GM19328 (cell line): ENCODE measurements around the gene NIPAL3.
"Not testable (repeated sequence)": the region's sequence is repeated elsewhere in the genome, so short reads cannot be mapped to it uniquely, and the experiment has no call there.

Experiments used
- ATAC-seq: cut with Tn5 transposase; IDR thresholded peaks from one replicate; pipeline ENCODE4 v1.9.1; 2021; ENCODE audit warnings: mild to moderate bottlenecking, moderate library complexity; ENCODE audit not compliant: unreplicated experiment

The NIPAL3 gene

DNA sequence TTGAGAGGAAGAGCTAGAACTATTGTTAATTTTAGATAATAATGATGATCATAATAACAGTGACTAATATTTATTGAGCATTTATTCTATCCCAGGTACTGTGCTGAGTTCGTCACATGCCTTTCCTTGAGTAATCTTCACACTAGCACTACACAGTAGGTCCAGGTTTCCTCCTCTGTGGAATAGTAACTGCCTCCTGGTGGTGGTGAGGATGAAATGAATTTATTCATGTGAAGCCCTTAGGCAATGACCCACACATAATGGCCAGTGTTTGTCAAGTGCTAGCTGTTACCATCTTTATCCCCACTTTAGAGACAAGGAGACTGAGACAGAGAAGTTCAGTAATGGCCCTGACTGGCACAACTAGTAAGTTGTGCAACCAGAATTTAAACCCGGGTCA lies 5.9 kb downstream of the NIPAL3 start:
- no peak for ATAC-seq

DNA sequence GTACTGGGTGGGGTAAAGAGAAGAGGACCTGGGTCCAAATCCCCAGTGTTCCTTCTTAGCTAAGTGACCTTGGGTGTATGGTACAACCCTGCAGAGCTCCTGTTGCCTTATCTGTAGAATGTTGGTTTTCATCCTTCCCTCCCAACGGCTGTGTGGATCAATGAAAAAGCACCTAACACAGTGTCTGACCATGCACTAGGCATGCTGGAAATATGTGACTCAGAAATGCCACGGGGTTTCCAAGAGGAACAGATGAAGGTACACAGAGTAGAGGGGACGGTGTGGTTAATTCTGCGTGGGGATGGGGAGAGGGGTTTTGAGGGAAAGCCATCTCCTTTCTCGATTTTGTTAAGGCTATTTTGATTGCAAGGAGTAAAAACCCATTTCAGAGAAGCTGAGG lies 8.6 kb downstream of the NIPAL3 start:
- no peak for ATAC-seq

GRCh38 chr1:24424990-24425389 lies 9.4 kb downstream of the NIPAL3 start:
- no peak for ATAC-seq

DNA sequence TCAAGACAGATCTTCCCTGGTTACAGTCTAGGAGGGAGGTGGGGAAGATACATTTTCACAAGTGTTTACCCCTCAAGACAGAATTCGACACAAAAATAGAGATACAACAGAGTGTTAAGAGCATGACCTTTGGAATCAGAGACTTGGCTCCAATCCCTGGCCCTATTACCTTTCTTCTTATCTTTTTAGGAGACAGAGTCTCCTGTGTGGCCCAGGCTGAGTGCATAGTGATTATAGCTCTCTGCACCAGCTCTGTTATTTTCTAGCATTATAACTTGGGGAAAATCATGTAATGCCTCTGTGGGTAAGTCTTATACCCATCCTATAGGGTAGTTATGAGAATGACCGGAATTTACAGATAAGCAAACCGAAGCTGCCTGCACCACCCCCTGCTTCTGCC lies 9.8 kb downstream of the NIPAL3 start:
- no peak for ATAC-seq

DNA sequence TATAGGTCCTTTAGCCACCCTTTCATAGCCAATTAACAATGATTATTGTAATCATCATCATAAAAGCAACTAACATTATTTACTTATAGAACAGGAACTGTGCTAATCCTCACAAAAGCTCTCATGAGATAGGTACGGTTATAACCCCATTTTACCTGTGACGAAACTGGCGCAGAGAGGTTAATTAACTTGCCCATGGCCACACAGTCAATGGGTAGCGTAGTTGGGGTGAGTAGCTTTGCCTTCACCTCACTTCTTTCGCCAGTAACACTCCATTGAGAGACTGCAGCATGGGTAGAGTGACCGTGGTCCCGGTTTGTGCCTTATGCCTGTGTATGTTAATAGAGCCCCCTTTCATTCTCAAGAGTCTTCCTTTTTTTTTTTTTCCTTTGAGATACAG lies 10.3 kb downstream of the NIPAL3 start:
- no peak for ATAC-seq

DNA sequence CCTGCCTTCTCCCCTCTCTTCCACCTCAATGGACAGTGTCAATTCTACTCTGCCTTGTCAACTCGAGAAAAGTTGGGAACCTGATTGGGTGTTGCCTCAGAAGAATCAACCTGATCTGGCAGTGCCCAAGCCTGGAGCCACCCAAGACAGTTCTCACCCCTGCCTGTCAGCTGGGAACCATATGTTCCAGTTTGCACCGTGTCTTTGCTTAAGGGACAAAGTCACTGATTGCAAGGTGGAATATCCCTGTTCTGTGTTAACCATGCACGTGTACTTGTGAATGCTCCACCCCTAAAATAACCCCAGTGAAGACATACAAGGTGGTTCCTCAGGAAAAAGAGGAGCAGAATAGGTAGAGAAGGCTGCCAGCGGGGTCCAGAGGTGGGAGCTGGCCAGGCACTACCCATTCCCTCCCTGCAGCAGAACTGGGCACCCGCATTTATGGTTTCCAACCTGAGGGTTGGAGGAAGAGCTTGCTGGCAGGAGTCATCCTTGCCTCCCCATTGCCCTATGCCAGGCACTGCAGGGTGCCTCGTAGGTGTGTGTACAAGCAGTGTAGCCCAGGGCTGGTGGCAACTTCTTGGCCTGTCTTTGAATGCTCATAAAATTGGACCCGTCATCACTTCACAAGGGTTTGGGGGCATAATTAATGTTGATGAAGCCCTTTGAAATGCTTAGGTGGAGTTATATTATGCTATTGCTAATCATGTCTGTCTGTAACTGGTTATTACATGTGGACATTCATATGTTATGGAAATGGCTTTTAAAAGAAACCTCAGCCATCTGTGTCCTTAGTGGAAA lies 11.3 kb downstream of the NIPAL3 start:
- ATAC-seq = no peak

- no peak for ATAC-seq
These were observed 11.9 kb downstream of the NIPAL3 start for GRCh38 chr1:24427545-24427862.

DNA sequence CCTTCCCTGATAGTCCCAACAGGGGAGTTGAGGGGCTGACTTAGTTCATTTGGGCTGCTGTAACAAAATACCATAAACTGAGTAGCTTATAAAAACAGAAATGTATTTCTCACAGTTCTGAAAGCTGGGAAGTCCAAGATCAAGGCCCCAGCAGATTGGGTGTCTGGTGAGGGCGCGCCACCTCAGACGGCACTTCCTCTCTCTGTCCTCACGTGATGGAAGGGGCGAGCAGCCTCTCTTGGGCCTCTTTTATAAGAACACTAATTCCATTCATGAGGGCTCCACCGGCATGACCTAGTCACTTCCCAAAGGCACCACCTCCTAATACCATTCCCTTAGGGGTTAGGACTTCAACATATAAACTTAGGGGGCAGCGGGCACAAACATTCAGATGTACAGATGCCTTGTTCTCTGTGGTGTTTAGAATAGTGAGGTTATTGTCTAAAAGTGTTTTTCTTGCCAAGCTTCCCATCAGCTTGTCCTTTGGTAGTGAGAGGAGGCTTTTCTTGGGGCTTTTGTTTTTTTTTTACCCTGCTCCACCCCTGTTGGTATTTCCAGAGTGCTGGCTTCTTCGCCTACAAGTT lies 20.3 kb downstream of the NIPAL3 start:
- no peak for ATAC-seq

DNA sequence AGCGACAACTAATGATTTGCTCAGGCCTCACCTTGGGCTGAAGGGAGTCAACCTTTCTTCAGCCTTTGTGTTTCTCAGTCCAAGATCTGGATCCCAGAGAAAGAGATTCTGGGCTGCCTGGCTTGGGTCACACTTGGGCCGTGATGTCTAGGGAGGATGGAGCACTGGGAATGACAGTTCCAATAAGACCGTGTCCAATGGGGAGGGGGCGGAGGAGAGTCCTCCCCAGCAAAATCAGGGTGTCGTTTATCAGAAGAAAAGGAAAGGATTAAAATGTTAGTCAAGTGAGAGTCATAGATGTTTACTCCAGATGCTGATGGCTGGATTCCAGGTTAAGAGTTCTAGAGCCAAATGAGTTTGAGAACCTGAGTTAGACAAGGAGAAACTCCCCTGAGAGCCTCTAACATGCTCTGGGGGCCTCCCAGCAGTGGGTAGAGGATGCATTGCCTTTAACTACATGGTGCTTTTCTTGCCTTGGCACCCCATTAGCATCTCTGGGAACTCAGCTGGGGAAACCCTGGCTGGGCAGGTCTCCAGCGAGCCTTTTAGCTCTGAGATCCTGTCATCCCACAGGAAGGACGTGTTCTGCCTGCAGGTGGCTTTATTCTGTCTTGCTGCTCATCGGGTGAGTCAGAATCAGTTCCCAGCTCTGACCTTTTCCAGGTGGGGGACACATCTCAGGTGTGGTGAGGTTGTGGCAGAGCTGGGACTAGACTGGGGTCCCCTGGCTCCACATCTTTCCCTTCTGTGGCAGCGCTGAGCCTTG lies 22.2 kb downstream of the NIPAL3 start:
- ATAC-seq = no peak

DNA sequence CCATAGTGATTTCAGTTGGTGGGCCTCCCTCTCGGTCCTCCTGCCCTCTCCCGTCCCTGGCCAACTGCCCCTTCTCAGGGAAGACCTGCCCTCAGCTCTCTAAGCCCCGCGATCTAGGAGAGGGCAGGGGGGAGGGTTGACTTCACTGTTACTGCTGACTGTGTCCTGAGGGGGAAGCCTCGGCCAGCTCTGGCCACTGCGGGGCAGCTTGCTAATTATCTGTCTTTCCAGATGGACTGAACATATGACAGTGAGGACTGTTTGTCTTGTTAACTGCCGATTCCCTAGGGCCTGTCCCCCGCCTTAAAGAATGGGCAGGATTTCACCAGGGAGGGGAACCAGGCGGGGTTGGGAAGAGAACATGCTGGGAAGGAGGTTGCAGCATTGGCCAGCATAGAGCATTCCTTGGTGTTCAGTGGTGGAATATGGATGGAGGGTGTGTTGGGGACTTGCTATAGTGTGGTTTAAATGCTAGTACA lies 22.9 kb downstream of the NIPAL3 start:
- ATAC-seq = no peak

GRCh38 chr1:24440436-24440835 lies 24.8 kb downstream of the NIPAL3 start:
- ATAC-seq = no peak

DNA sequence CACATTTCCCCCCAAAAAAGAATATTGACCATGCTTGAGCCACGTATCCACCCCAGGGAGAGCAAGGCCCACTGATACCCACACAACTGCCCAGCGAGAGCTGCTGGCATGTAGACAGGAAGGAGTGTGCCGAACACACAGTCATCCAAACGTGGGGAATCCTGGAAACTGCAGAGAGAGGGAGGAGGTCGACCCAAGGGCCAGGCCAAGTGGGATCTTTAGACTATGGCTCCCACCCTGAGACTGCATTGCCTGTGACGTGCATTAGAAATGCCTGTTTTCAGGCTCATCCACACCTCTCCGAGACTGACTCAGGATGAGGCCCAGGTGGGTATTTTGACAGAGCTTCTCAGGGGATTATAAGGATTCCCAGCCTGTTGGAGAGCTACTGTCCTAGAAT lies 25.9 kb downstream of the NIPAL3 start:
- no peak for ATAC-seq

GRCh38 chr1:24441996-24442668 lies 26.5 kb downstream of the NIPAL3 start:
- ATAC-seq = no peak

DNA sequence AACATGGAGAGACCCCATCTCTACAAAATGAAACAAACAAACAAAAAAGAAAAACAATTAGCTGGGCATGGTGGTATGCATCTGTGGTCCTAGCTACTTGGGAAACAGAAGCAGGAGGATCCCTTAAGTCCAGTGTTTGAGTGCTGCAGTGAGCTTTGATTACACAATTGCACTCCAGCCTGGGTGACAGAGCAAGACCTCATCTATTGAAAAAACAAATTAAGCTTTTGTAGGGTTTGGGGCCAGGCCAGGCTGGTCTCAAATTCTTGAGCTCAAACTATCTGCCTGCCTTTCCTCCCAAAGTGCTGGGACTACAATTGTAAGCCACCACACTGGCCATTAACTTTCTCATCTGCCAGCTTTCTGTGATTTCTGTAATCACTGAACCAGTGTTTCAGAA lies 27.2 kb downstream of the NIPAL3 start:
- no peak for ATAC-seq

- ATAC-seq = no peak
These were observed 27.6 kb downstream of the NIPAL3 start for GRCh38 chr1:24443241-24443656.

DNA sequence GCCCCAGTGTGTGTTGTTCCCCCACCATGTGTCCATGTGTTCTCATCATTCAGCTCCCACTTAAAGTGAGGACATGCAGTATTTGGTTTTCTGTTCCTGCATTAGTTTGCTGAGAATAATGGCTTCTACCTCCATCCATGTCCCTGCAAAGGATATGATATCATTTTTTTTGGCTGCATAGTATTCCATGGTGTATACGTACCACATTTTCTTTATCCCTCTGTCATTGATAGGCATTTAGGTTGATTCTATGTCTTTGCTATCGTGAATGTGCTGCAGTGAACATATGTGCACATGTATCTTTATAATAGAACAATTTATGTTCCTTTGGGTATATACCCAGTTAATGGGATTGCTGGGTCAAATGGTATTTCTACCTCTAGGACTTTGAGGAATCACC lies 30.8 kb downstream of the NIPAL3 start:
- ATAC-seq = not testable (repeated sequence)

DNA sequence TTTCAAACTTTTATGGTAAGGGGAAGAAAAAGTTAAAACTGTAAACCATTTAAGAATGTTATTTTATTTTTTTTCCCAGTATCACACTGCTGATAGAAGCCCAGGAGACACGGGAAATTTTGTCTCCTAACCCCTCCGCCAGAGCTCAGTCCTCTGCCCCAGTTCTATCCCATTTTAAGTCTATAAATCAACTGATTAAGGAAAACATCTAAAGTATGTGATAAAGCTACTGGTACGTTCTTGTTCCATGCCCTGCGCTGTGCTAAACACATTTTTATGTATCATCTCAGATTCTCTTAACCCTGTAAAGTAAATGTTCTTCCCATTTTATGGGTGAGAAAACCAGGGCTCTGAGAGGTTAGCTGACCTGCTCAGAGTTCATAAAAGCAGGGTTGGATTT lies 34.7 kb downstream of the NIPAL3 start:
- ATAC-seq = no peak

DNA sequence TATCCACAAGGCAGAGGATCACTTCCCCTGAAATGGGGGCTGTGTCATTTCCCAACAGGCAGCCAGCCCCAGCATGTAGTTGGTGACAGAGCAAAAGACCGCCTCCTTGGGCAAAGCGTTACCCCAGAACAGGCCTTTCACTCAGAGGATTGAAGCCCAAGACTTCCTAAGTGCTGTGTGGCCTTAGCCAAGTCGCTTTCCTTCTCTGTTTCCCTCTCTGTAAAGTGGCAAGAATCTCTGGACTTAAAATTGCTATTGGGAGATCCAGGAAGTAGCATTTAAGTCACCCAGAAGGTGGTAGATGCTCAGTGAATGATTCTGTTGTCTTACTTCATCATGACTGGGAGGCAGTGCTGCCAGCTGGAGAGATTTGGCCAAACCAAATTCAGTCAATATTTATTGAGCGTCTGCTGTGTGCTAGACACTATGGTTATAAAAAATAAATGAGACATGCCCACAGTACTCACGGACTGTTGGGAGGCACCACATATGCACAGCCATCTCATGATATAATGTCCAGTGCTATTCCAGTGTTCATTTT lies 35.3 kb downstream of the NIPAL3 start:
- no peak for ATAC-seq

GRCh38 chr1:24451746-24452145 lies 36.1 kb downstream of the NIPAL3 start:
- ATAC-seq = no peak

DNA sequence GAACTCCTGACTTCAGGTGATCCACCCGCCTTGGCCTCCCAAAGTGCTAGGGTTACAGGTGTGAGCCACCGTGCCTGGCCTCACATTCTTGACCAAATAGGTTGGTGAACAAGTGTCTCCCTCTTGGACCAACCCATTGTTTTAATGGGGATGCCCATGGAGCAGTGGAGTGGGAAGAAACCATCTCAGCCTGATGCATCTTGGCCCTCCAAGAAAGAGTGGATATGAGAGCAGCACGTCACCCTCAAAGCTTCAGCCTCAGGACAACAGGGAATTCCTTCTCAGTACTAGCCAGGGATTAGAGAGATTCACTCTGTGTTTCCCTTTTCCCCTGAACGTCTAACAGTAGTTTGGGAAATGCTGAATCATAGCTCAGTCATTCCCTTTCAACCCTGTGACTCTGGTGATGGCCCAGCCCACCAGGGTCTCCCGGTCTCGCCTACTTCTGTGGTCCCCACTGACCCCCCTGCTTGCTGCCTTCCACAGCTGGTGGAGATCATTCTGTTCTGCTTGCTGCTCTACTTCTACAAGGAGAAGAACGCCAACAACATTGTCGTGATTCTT lies 37.4 kb downstream of the NIPAL3 start:
- ATAC-seq = no peak

DNA sequence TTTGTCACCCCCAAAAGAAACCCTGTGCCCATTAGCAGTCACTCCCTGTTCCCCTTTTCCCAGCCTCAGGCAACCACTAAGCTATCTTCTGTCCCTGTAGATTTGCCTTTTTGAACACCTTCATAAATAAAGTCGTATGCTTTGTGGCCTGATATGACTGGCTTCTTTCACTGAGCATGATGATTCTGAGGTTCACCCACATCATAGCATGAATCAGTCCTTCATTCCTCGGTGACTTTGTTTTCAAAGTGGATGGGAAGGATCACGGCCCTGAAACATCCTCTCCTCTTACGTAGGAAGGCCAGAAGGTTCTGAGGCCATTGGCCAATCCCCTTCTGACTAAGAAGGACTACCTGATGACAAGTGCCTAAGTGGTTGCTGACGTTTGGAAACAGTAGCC lies 39.1 kb downstream of the NIPAL3 start:
- no peak for ATAC-seq
